ENCODE data around the gene GLI3. TPM values are rescaled to one million over a fixed set of nuclear protein-coding genes. Genes with fewer than 3 reads are reported as not detected.

The GLI3 gene
- total and polyA plus RNA-seq, 10 of the 15 experiments (the other 5 are each of a cell fraction or from before 2014, with no cell fraction given): 0.01 TPM; not detected in 8

GRCh38 chr7:42024537-42024936 is 212.5 kb downstream of the GLI3 start:
- Histone ChIP-seq H3K27me3 (replicated peaks in 1 of 2; ENCODE audit: control insufficient read depth in 2 of 2, insufficient read depth in 2 of 2, low read length in 1 of 2) (no peaks in the 10 kb centered on the region; a peak in 1 of 4 replicates), H3K9me3 (replicated peaks; ENCODE audit: control insufficient read depth, insufficient read depth, low read length) (no peaks in the 10 kb centered on the region), H4K20me1 (ENCODE audit: control insufficient read depth, insufficient read depth) (no peaks in the 10 kb centered on the region), H3K36me3 (ENCODE audit: control insufficient read depth in 2 of 2, insufficient read depth in 2 of 2, low read length in 1 of 2) (no peaks in the 10 kb centered on the region), H2AFZ (ENCODE audit: control insufficient read depth, low read depth, low read length) (no peak overlapping the region), H3K4me2 (ENCODE audit: control insufficient read depth, insufficient read depth) (no peak overlapping the region), H3K9ac (ENCODE audit: control insufficient read depth, insufficient read depth, low read length) (no peak overlapping the region), H3K79me2 (ENCODE audit: control insufficient read depth, insufficient read depth, low read length) (no peaks in the 10 kb centered on the region), H3K27ac (ENCODE audit: control insufficient read depth, insufficient read depth) (no peak overlapping the region), H3K4me1 (ENCODE audit: control insufficient read depth, insufficient read depth, low read length) (no peaks in the 10 kb centered on the region), H3K4me3 (no peak overlapping the region)
- DNase-seq (ENCODE audit: low read depth, low spot score): no peak
- POLR2A ChIA-PET: no interaction called here
- ATAC-seq: no peak
- intact Hi-C loops (cut with micrococcal nuclease; ENCODE audit: unreplicated experiment) (no loop called here), in situ Hi-C loops (cut with MboI) (no loop called here)
- SMC1A ChIA-PET (ENCODE audit: uncharacterized antibody, unreplicated experiment): interaction anchor here (0.7 kb wide), 1 partner anchor 463 kb away, joined by 3 read pairs; no protein-coding TSS in a partner anchor
- RAD21 ChIA-PET (ENCODE audit: unreplicated experiment): no interaction called here
- CTCF ChIA-PET: interaction anchor here (1.2 kb wide), 1 partner anchor 84 kb away, joined by 3 read pairs; no protein-coding TSS in a partner anchor
- TF ChIP-seq KAT2A (conservative IDR thresholded peaks at IDR 0.05; ENCODE audit: control insufficient read depth, low read depth, low read length) (no peak), RCOR1 (conservative IDR thresholded peaks at IDR 0.05; ENCODE audit: low read depth, low read length) (no peak), CTCF (IDR thresholded peaks at IDR 0.05 in 2 of 3, conservative IDR thresholded peaks at IDR 0.05 in 1 of 3; ENCODE audit: control insufficient read depth in 2 of 3, extremely low read depth in 1 of 3, insufficient read depth in 1 of 3, low read depth in 3 of 3, low read length in 3 of 3) (no peak), ZNF622 (IDR thresholded peaks at IDR 0.05) (no peak), ATF7 (IDR thresholded peaks at IDR 0.05; ENCODE audit: low read depth) (no peak), REST (IDR thresholded peaks at IDR 0.05; ENCODE audit: low read depth, low read length) (no peak), ZNF24 (IDR thresholded peaks at IDR 0.05) (no peak), CBX5 (IDR thresholded peaks at IDR 0.05; ENCODE audit: low read depth) (no peak), TBL1XR1 (IDR thresholded peaks at IDR 0.05; ENCODE audit: low read depth, low read length) (no peak), BHLHE40 (IDR thresholded peaks at IDR 0.05; ENCODE audit: borderline replicate concordance in 1 of 2, low read depth in 2 of 2, low read length in 1 of 2) (no peak), SMAD1 (IDR thresholded peaks at IDR 0.05; ENCODE audit: low read depth, partially characterized antibody) (no peak)
- 27% methylated on average over 4 of the region's 4 CpGs for whole genome bisulfite sequencing (ENCODE audit: insufficient coverage, insufficient replicate concordance, low lambda C conversion rate, missing lambda C conversion rate)
- no TSS peak for BruUV-seq (replicated peaks)
- FAIRE-seq: no peak

All from GM12878 (cell line).